ENCODE results near the gene AXIN2.

Gene AXIN2

DNA sequence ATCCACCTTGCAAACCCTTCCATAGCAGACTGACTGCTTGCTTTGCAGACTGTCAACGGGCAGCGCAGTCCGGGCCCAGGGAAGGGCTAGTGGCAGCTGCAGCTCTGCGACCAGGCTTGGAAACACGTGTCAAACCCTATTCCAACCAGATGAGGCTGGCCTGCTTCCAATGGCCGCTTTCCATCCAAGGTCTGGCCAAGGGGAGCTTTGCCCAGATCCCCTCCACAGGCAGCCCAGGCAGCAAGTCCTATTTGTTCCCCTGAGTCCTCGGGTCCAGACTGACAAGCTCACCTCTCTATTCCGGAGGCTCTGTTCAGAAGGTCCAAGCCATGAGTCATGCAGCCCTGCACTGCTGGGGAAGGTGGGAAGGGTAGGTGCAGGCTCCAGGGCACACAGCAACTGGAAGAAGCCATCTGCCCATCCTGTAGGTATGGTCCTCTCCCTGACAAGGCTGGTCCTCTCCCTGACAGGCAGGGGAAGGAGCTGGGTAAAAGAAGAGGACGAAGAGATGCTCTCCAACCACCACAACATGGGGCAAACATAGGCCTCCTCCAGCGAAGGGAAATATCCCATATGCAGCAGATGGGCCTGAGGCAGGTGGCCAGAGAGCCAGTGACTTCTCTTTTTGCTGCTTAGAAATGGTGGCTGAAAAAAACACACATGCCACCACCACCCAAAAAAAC is 22.6 kb upstream of the AXIN2 start:
- DNase-seq (ENCODE audit: low spot score), result no peak
- in situ Hi-C loops (cut with MboI; ENCODE audit: low sequenced_read_pairs, unreplicated experiment), result no loop called here
- TF ChIP-seq CTCF (IDR thresholded peaks at IDR 0.05; ENCODE audit: borderline replicate concordance, control extremely low read depth, extremely low read depth, insufficient read depth, missing control alignments), result no peak

GRCh38 chr17:65576939-65577338 is 15.5 kb upstream of the AXIN2 start:
- in situ Hi-C loops (cut with MboI; ENCODE audit: low sequenced_read_pairs, unreplicated experiment), result no loop called here
- DNase-seq (ENCODE audit: low spot score), result no peak
- TF ChIP-seq CTCF (IDR thresholded peaks at IDR 0.05; ENCODE audit: borderline replicate concordance, control extremely low read depth, extremely low read depth, insufficient read depth, missing control alignments), result no peak

DNA sequence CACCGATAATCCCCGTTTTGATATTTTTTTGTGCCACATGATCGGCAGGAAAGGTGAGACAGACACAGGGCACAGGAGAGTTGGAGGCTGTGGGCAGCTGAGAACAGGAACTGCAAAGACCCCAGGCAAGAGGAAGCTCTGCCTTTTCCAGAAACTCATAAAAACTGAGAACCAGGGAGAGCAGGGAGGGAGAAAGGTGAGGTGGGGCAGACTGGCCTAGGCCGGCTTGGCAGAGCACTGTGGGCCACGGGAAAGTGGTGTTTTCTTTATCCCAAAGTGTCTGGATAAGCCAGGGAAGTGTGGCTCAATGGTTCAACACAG is 11.8 kb upstream of the AXIN2 start:
- no peak for TF ChIP-seq CTCF (IDR thresholded peaks at IDR 0.05; ENCODE audit: borderline replicate concordance, control extremely low read depth, extremely low read depth, insufficient read depth, missing control alignments)
- DNase-seq (ENCODE audit: low spot score), result no peak
- in situ Hi-C loops (cut with MboI; ENCODE audit: low sequenced_read_pairs, unreplicated experiment), result no loop called here

- TF ChIP-seq CTCF (IDR thresholded peaks at IDR 0.05; ENCODE audit: borderline replicate concordance, control extremely low read depth, extremely low read depth, insufficient read depth, missing control alignments), result no peak
- no peak for DNase-seq (ENCODE audit: low spot score)
- in situ Hi-C loops (cut with MboI; ENCODE audit: low sequenced_read_pairs, unreplicated experiment), result no loop called here
These were observed 11.3 kb upstream of the AXIN2 start for GRCh38 chr17:65572581-65573281.

GRCh38 chr17:65572186-65572580 is 10.7 kb upstream of the AXIN2 start:
- in situ Hi-C loops (cut with MboI; ENCODE audit: low sequenced_read_pairs, unreplicated experiment), result no loop called here
- no peak for DNase-seq (ENCODE audit: low spot score)
- no peak for TF ChIP-seq CTCF (IDR thresholded peaks at IDR 0.05; ENCODE audit: borderline replicate concordance, control extremely low read depth, extremely low read depth, insufficient read depth, missing control alignments)

DNA sequence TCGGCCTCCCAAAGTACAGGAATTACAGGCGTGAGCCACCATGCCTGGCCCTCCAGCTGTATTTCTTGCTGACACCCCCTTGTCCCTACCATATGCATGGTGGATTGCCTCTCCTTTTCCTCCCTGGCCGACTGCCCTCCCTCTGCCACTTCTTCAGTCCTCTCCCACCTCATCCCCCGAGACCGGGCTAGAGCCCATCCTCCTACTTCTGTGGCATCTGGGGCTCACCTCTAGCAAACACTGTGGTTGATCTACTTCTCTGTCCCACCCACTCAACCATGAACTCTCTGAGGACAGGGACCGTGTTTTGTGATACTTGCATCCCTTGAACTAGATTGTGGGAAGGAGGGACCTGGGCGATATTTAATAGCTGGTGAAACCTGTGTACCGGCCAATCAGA is 7.5 kb upstream of the AXIN2 start:
- no peak for DNase-seq (ENCODE audit: low spot score)
- no peak for TF ChIP-seq CTCF (IDR thresholded peaks at IDR 0.05; ENCODE audit: borderline replicate concordance, control extremely low read depth, extremely low read depth, insufficient read depth, missing control alignments)
- in situ Hi-C loops (cut with MboI; ENCODE audit: low sequenced_read_pairs, unreplicated experiment), result no loop called here
